Endothelial cell of umbilical vein (primary cell): ENCODE data around the gene CD83. TPM values are rescaled to one million over a fixed set of nuclear protein-coding genes. Genes with fewer than 3 reads are reported as not detected.

Experiments used
- BruUV-seq: library from RNA; stranded (reverse); fragments of 400-500 nt; replicated peaks from 2 replicates; lab custom pipeline; 2021; lab: Mats Ljungman, UMichigan
- CTCF ChIA-PET: fragments of 300-600, 350-600 bp; sonication (Branson Sonifier 250); formaldehyde crosslinking; loops from one replicate; lab custom pipeline; 2021; ENCODE audit warnings: antibody characterized with exemption, inconsistent platforms; lab: Charles Lee
- POLR2A ChIA-PET: fragments of 300-600, 350-600 bp; sonication (Branson Sonifier 250); formaldehyde crosslinking; loops from one replicate; lab custom pipeline; 2021; ENCODE audit warnings: antibody characterized with exemption, inconsistent platforms; lab: Charles Lee
- DNase-seq: peaks from one replicate; pipeline ENCODE4 v3.0.0-alpha.2; 2011; ENCODE audit warnings: low read depth, low spot score
- FAIRE-seq: peaks from 2 replicates; lab custom pipeline; 2011; peaks lifted over from hg19 to GRCh38; lab: Jason Lieb, UNC
- H2AFZ ChIP-seq: 2 replicates; pipeline ENCODE4 v1.6.0; 2012; ENCODE audit warnings: low read depth, low read length, control low read depth, inconsistent platforms
- H3K27ac ChIP-seq: 2 replicates; pipeline ENCODE4 v1.5.1; 2011; ENCODE audit warnings: low read depth, mild to moderate bottlenecking, control low read depth, low read length, moderate library complexity; ENCODE audit not compliant: insufficient read depth
- H3K27me3 ChIP-seq, 2 experiments: 2 replicates each; pipeline versions ENCODE4 v1.6.0 to v1.6.1; 2011; ENCODE audit warnings: low read length in 2 of 2, mixed read lengths in 1 of 2; ENCODE audit not compliant: control insufficient read depth in 2 of 2, insufficient read depth in 2 of 2
- H3K36me3 ChIP-seq, 2 experiments: 2 replicates in 1 of 2; 3 replicates in 1 of 2; pipeline ENCODE4 v1.5.1; 2011; ENCODE audit warnings: low read length in 2 of 2, mild to moderate bottlenecking in 1 of 2, moderate library complexity in 1 of 2; ENCODE audit not compliant: control insufficient read depth in 2 of 2, insufficient read depth in 2 of 2; ENCODE audit errors: extremely low read depth in 1 of 2
- H3K4me1 ChIP-seq: 3 replicates; pipeline ENCODE4 v1.5.1; 2011; ENCODE audit warnings: mild to moderate bottlenecking, low read length; ENCODE audit not compliant: control insufficient read depth, insufficient read depth; ENCODE audit errors: extremely low read depth
- H3K4me2 ChIP-seq: 2 replicates; pipeline ENCODE4 v1.6.1; 2011; ENCODE audit warnings: low read length, control low read depth, mixed read lengths; ENCODE audit not compliant: insufficient read depth
- H3K4me3 ChIP-seq, 3 experiments: fragments of 200-600 bp in 1 of 3; sonication (generic), shearing (Covaris generic) in 1 of 3; replicated peaks in 1 of 3; 2 replicates each; pipeline ENCODE4 v1.5.1; 2011 to 2016; ENCODE audit warnings: control low read depth in 3 of 3, low read length in 3 of 3, mild to moderate bottlenecking in 2 of 3, inconsistent platforms in 1 of 3, low read depth in 1 of 3, moderate library complexity in 1 of 3; ENCODE audit not compliant: insufficient read depth in 1 of 3
- H3K79me2 ChIP-seq: 2 replicates; pipeline ENCODE4 v1.6.0; 2012; ENCODE audit warnings: low read length, inconsistent platforms; ENCODE audit not compliant: control insufficient read depth, insufficient read depth
- H3K9ac ChIP-seq: replicated peaks from 2 replicates; pipeline ENCODE3; 2011; ENCODE audit warnings: low read length, control low read depth; ENCODE audit not compliant: insufficient read depth; ENCODE audit errors: extremely low read depth
- H3K9me1 ChIP-seq: replicated peaks from 3 replicates; pipeline ENCODE4 v1.6.0; 2011; ENCODE audit warnings: mild to moderate bottlenecking, low read length; ENCODE audit not compliant: control insufficient read depth, insufficient read depth; ENCODE audit errors: extremely low read depth
- H3K9me3 ChIP-seq: replicated peaks from 2 replicates; pipeline ENCODE4 v1.5.1; 2012; ENCODE audit warnings: low read length, inconsistent platforms; ENCODE audit not compliant: control insufficient read depth, insufficient read depth
- H4K20me1 ChIP-seq: replicated peaks from 2 replicates; pipeline ENCODE3; 2011; ENCODE audit warnings: mild to moderate bottlenecking, low read length; ENCODE audit not compliant: control insufficient read depth, insufficient read depth; ENCODE audit errors: extremely low read depth
- EZH2 ChIP-seq: IDR thresholded peaks from 2 replicates; pipeline ENCODE4 v1.6.1; 2012; ENCODE audit warnings: borderline replicate concordance, low read depth, mild to moderate bottlenecking, moderate library complexity, low read length, inconsistent platforms; ENCODE audit not compliant: severe bottlenecking
- FOS ChIP-seq: IDR thresholded peaks from 2 replicates; pipeline ENCODE4 v1.6.1; 2011; ENCODE audit warnings: mild to moderate bottlenecking, low read length, moderate library complexity, borderline replicate concordance; ENCODE audit not compliant: insufficient read depth
- GATA2 ChIP-seq: IDR thresholded peaks from 2 replicates; pipeline ENCODE4 v1.7.0; 2011; ENCODE audit warnings: low read depth, mild to moderate bottlenecking, moderate library complexity, mixed read lengths, low read length; ENCODE audit not compliant: insufficient read length, insufficient read depth
- JUN ChIP-seq: IDR thresholded peaks from 2 replicates; pipeline ENCODE4 v1.6.1; 2011; ENCODE audit warnings: borderline replicate concordance, low read depth; ENCODE audit not compliant: insufficient read length, insufficient read depth
- MYC ChIP-seq: IDR thresholded peaks from one replicate; pipeline ENCODE4 v1.6.1; 2011; ENCODE audit warnings: mild to moderate bottlenecking, low read depth, low read length
- POLR2A ChIP-seq: IDR thresholded peaks from 2 replicates; pipeline ENCODE4 v1.6.1; 2012; ENCODE audit warnings: low read depth, mild to moderate bottlenecking, control low read depth, low read length
- POLR2AphosphoS5 ChIP-seq: IDR thresholded peaks from 2 replicates; pipeline ENCODE4 v1.6.1; 2012; ENCODE audit warnings: low read depth, mild to moderate bottlenecking, control low read depth, low read length, moderate library complexity; ENCODE audit not compliant: insufficient read depth
- dilution Hi-C: fragments of 300-500 bp; cut with MboI; formaldehyde crosslinking; loops from one replicate; pipeline ENCODE4 v1.15.0; 2019; ENCODE audit warnings: low sequenced_read_pairs; ENCODE audit not compliant: extremely low pct_ligation_motif_present
- intact Hi-C: fragments of 100-400 bp; cut with micrococcal nuclease; formaldehyde crosslinking; loops from one replicate; pipeline ENCODE4 v1.10.0; 2022
- polyA plus RNA-seq, 4 experiments: library from polyadenylated mRNA; depleted of rRNA in 3 of 4; stranded (reverse) in 3 of 4; unstranded in 1 of 4; fragments of >200 nt; gene quantifications; 2 replicates each; pipeline versions ENCODE4 v1.2.1 to v1.2.3, GENCODE V29; 2011 to 2012; ENCODE audit warnings: missing spikeins in 1 of 4
- total RNA-seq: library from RNA; stranded (reverse); gene quantifications from 2 replicates; pipeline ENCODE4 v1.2.3, GENCODE V29; 2021
- TF ChIP-seq, protein P1 (sequence below): IDR thresholded peaks from 2 replicates; pipeline ENCODE4 v1.6.1; 2011; ENCODE audit not compliant: insufficient read depth, insufficient read length
- TF ChIP-seq, protein P2 (sequence below), 2 donors: IDR thresholded peaks; 1 replicate in 1 of 2; 2 replicates in 1 of 2; pipeline ENCODE4 v1.5.1; 2011; ENCODE audit warnings: low read length in 2 of 2, mild to moderate bottlenecking in 2 of 2, moderate library complexity in 2 of 2, control low read depth in 1 of 2, inconsistent platforms in 1 of 2, low read depth in 1 of 2; ENCODE audit not compliant: insufficient read depth in 1 of 2; ENCODE audit errors: extremely low read depth in 1 of 2

Gene CD83
- total and polyA plus RNA-seq, 2 donors (not counting 3 experiments of a cell fraction or from before 2014, with no cell fraction given), result 0.40 to 0.46 TPM

DNA sequence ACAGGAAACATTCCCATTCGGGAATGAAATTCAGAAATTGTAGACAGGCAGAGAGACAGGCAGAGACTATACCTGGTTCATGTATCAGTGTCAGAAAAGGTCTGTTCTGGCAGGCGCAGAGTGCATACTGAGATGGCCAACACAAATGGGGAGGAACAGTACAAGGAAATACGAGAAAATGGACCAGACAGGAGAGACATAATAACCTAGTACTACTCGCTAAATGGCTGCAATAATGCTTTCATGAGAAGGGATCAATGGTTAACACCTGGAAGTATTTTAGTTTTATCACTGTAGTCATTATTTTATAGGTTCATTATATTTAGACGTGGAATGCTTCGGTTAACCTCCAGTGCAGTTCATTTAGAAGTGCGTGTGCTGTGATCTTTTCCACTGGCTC lies 58.9 kb downstream of the CD83 start:
- Histone ChIP-seq H3K4me3 (no peak overlapping the region), H3K9me3 (no peaks in the 10 kb centered on the region), H3K27me3 (no peaks in the 10 kb centered on the region), H3K9ac (no peak overlapping the region), H3K4me1 (no peaks in the 10 kb centered on the region), H3K9me1 (no peaks in the 10 kb centered on the region), H3K36me3 (no peaks in the 10 kb centered on the region), H2AFZ (no peak overlapping the region), H4K20me1 (no peaks in the 10 kb centered on the region), H3K79me2 (no peaks in the 10 kb centered on the region), H3K27ac (no peak overlapping the region), H3K4me2 (no peak overlapping the region)
- DNase-seq (no peak), FAIRE-seq (no peak)
- no TSS peak for BruUV-seq
- TF ChIP-seq EZH2, result no peak
- TF ChIP-seq MYC, result no peak
- TF ChIP-seq, protein P1, sequence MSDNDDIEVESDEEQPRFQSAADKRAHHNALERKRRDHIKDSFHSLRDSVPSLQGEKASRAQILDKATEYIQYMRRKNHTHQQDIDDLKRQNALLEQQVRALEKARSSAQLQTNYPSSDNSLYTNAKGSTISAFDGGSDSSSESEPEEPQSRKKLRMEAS, result no peak
- no peak for TF ChIP-seq GATA2
- no peak for TF ChIP-seq POLR2A
- TF ChIP-seq FOS, result no peak
- TF ChIP-seq, protein P2, sequence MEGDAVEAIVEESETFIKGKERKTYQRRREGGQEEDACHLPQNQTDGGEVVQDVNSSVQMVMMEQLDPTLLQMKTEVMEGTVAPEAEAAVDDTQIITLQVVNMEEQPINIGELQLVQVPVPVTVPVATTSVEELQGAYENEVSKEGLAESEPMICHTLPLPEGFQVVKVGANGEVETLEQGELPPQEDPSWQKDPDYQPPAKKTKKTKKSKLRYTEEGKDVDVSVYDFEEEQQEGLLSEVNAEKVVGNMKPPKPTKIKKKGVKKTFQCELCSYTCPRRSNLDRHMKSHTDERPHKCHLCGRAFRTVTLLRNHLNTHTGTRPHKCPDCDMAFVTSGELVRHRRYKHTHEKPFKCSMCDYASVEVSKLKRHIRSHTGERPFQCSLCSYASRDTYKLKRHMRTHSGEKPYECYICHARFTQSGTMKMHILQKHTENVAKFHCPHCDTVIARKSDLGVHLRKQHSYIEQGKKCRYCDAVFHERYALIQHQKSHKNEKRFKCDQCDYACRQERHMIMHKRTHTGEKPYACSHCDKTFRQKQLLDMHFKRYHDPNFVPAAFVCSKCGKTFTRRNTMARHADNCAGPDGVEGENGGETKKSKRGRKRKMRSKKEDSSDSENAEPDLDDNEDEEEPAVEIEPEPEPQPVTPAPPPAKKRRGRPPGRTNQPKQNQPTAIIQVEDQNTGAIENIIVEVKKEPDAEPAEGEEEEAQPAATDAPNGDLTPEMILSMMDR (IDR thresholded peaks at IDR 0.05; ENCODE audit: extremely low read depth in 1 of 2, insufficient read depth in 1 of 2, low read depth in 1 of 2, low read length in 2 of 2), result no peak
- no peak for TF ChIP-seq POLR2AphosphoS5
- no peak for TF ChIP-seq JUN
- CTCF ChIA-PET, result no interaction called here
- intact Hi-C loops (no loop called here), dilution Hi-C loops (no loop called here)
- POLR2A ChIA-PET, result no interaction called here
